NCI-H526 (cell line): ENCODE measurements around the gene TBC1D2B.

Experiments used
- DNase-seq, 2 experiments: peaks; one replicate each; lab custom pipeline; 2025; lab: John Stamatoyannopoulos, UW

The TBC1D2B gene

GRCh38 chr15:78034495-78035191, 42.9 kb downstream of the TBC1D2B start:
- peak in 1 of 2 experiments; percentile 45 for DNase-seq

GRCh38 chr15:78033864-78034263, 43.6 kb downstream of the TBC1D2B start:
- DNase-seq, result no peak

GRCh38 chr15:78032671-78033070, 44.8 kb downstream of the TBC1D2B start:
- DNase-seq, result no peak

GRCh38 chr15:78024883-78025282, 52.6 kb downstream of the TBC1D2B start:
- no peak for DNase-seq

GRCh38 chr15:78024519-78024870, 53.0 kb downstream of the TBC1D2B start:
- no peak for DNase-seq

- DNase-seq, result no peak
These were observed 53.5 kb downstream of the TBC1D2B start for GRCh38 chr15:78023865-78024518.

- no peak for DNase-seq
These were observed 54.3 kb downstream of the TBC1D2B start for GRCh38 chr15:78023081-78023665.

- no peak for DNase-seq
These were observed 55.8 kb downstream of the TBC1D2B start for GRCh38 chr15:78021761-78022160.

GRCh38 chr15:78020007-78020406, 57.5 kb downstream of the TBC1D2B start:
- no peak for DNase-seq

GRCh38 chr15:78018946-78019644, 58.4 kb downstream of the TBC1D2B start:
- no peak for DNase-seq

GRCh38 chr15:78018445-78018844, 59.1 kb downstream of the TBC1D2B start:
- DNase-seq, result no peak

GRCh38 chr15:78016860-78017259, 60.7 kb downstream of the TBC1D2B start:
- DNase-seq, result no peak

GRCh38 chr15:78012643-78013077, 64.9 kb downstream of the TBC1D2B start:
- DNase-seq, result no peak

GRCh38 chr15:78010067-78010466, 67.4 kb downstream of the TBC1D2B start:
- DNase-seq, result no peak

- no peak for DNase-seq
These were observed 69.3 kb downstream of the TBC1D2B start for GRCh38 chr15:78007964-78008886.

- no peak for DNase-seq
These were observed 70.1 kb downstream of the TBC1D2B start for GRCh38 chr15:78007211-78007931.

GRCh38 chr15:78006567-78007205, 70.8 kb downstream of the TBC1D2B start:
- DNase-seq, result no peak

GRCh38 chr15:78004919-78005634, 72.4 kb downstream of the TBC1D2B start:
- peak in 1 of 2 experiments; percentile 37 for DNase-seq

- DNase-seq, result no peak
These were observed 73.2 kb downstream of the TBC1D2B start for GRCh38 chr15:78004222-78004727.
